ENCODE results near the gene TP73.

The TP73 gene

GRCh38 chr1:3703786-3704371 lies 51.6 kb downstream of the TP73 start:
- no peak for TF ChIP-seq ESRRG (CRISPR knock-in tag; IDR thresholded peaks at IDR 0.05)
- TF ChIP-seq, protein P1, sequence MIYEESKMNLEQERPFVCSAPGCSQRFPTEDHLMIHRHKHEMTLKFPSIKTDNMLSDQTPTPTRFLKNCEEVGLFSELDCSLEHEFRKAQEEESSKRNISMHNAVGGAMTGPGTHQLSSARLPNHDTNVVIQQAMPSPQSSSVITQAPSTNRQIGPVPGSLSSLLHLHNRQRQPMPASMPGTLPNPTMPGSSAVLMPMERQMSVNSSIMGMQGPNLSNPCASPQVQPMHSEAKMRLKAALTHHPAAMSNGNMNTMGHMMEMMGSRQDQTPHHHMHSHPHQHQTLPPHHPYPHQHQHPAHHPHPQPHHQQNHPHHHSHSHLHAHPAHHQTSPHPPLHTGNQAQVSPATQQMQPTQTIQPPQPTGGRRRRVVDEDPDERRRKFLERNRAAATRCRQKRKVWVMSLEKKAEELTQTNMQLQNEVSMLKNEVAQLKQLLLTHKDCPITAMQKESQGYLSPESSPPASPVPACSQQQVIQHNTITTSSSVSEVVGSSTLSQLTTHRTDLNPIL (CRISPR knock-in tag; IDR thresholded peaks at IDR 0.05; ENCODE audit: low read depth): no peak
- no peak for TF ChIP-seq PPARA (CRISPR knock-in tag; IDR thresholded peaks at IDR 0.05; ENCODE audit: borderline replicate concordance)
- no peak for TF ChIP-seq ISL1 (CRISPR knock-in tag; IDR thresholded peaks at IDR 0.05)
- TF ChIP-seq ZC3H10 (CRISPR knock-in tag; IDR thresholded peaks at IDR 0.05): no peak
- TF ChIP-seq, protein P2, sequence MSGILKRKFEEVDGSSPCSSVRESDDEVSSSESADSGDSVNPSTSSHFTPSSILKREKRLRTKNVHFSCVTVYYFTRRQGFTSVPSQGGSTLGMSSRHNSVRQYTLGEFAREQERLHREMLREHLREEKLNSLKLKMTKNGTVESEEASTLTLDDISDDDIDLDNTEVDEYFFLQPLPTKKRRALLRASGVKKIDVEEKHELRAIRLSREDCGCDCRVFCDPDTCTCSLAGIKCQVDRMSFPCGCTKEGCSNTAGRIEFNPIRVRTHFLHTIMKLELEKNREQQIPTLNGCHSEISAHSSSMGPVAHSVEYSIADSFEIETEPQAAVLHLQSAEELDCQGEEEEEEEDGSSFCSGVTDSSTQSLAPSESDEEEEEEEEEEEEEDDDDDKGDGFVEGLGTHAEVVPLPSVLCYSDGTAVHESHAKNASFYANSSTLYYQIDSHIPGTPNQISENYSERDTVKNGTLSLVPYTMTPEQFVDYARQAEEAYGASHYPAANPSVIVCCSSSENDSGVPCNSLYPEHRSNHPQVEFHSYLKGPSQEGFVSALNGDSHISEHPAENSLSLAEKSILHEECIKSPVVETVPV (CRISPR knock-in tag; IDR thresholded peaks at IDR 0.05): no peak
- TF ChIP-seq, protein P3, sequence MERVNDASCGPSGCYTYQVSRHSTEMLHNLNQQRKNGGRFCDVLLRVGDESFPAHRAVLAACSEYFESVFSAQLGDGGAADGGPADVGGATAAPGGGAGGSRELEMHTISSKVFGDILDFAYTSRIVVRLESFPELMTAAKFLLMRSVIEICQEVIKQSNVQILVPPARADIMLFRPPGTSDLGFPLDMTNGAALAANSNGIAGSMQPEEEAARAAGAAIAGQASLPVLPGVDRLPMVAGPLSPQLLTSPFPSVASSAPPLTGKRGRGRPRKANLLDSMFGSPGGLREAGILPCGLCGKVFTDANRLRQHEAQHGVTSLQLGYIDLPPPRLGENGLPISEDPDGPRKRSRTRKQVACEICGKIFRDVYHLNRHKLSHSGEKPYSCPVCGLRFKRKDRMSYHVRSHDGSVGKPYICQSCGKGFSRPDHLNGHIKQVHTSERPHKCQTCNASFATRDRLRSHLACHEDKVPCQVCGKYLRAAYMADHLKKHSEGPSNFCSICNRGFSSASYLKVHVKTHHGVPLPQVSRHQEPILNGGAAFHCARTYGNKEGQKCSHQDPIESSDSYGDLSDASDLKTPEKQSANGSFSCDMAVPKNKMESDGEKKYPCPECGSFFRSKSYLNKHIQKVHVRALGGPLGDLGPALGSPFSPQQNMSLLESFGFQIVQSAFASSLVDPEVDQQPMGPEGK (CRISPR knock-in tag; IDR thresholded peaks at IDR 0.05; ENCODE audit: borderline replicate concordance): no peak
- no peak for TF ChIP-seq TOX (CRISPR knock-in tag; IDR thresholded peaks at IDR 0.05; ENCODE audit: borderline replicate concordance)
- no peak for TF ChIP-seq BACH2 (CRISPR knock-in tag; IDR thresholded peaks at IDR 0.05; ENCODE audit: borderline replicate concordance)
- TF ChIP-seq ZFP3 (CRISPR knock-in tag; IDR thresholded peaks at IDR 0.05): no peak
- TF ChIP-seq ZNF565 (CRISPR knock-in tag; conservative IDR thresholded peaks at IDR 0.05; ENCODE audit: low read depth): no peak
- TF ChIP-seq RARB (CRISPR knock-in tag; IDR thresholded peaks at IDR 0.05): no peak
- no peak for TF ChIP-seq ARNTL (CRISPR knock-in tag; IDR thresholded peaks at IDR 0.05; ENCODE audit: borderline replicate concordance, low read depth)
- TF ChIP-seq, protein P4, sequence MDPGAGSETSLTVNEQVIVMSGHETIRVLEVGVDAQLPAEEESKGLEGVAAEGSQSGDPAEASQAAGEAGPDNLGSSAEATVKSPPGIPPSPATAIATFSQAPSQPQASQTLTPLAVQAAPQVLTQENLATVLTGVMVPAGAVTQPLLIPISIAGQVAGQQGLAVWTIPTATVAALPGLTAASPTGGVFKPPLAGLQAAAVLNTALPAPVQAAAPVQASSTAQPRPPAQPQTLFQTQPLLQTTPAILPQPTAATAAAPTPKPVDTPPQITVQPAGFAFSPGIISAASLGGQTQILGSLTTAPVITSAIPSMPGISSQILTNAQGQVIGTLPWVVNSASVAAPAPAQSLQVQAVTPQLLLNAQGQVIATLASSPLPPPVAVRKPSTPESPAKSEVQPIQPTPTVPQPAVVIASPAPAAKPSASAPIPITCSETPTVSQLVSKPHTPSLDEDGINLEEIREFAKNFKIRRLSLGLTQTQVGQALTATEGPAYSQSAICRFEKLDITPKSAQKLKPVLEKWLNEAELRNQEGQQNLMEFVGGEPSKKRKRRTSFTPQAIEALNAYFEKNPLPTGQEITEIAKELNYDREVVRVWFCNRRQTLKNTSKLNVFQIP (CRISPR knock-in tag; IDR thresholded peaks at IDR 0.05; ENCODE audit: borderline replicate concordance, low read depth): no peak
- no peak for TF ChIP-seq CSDC2 (CRISPR knock-in tag; IDR thresholded peaks at IDR 0.05)
- TF ChIP-seq GLIS3 (CRISPR knock-in tag; IDR thresholded peaks at IDR 0.05): no peak
- no peak for TF ChIP-seq OSR1 (CRISPR knock-in tag; IDR thresholded peaks at IDR 0.05)
- no peak for TF ChIP-seq ZNF70 (CRISPR knock-in tag; IDR thresholded peaks at IDR 0.05)
- TF ChIP-seq ZFP30 (CRISPR knock-in tag; IDR thresholded peaks at IDR 0.05): no peak
- no peak for TF ChIP-seq TCF4 (CRISPR knock-in tag; IDR thresholded peaks at IDR 0.05; ENCODE audit: borderline replicate concordance)
- no peak for ATAC-seq

GRCh38 chr1:3705341-3705950 lies 53.1 kb downstream of the TP73 start:
- no peak for ATAC-seq
- TF ChIP-seq ZC3H10 (CRISPR knock-in tag; IDR thresholded peaks at IDR 0.05) (no peak), TSHZ2 (CRISPR knock-in tag; IDR thresholded peaks at IDR 0.05) (no peak), PPARA (CRISPR knock-in tag; IDR thresholded peaks at IDR 0.05; ENCODE audit: borderline replicate concordance) (no peak), ZFP30 (CRISPR knock-in tag; IDR thresholded peaks at IDR 0.05) (no peak), ZNF565 (CRISPR knock-in tag; conservative IDR thresholded peaks at IDR 0.05; ENCODE audit: low read depth) (no peak), RARB (CRISPR knock-in tag; IDR thresholded peaks at IDR 0.05) (no peak), ISL1 (CRISPR knock-in tag; IDR thresholded peaks at IDR 0.05) (no peak), GLIS3 (CRISPR knock-in tag; IDR thresholded peaks at IDR 0.05) (no peak), TOX (CRISPR knock-in tag; IDR thresholded peaks at IDR 0.05; ENCODE audit: borderline replicate concordance) (no peak), ESRRG (CRISPR knock-in tag; IDR thresholded peaks at IDR 0.05) (no peak), ZFP3 (CRISPR knock-in tag; IDR thresholded peaks at IDR 0.05) (no peak)
- TF ChIP-seq, protein P4 (CRISPR knock-in tag; IDR thresholded peaks at IDR 0.05; ENCODE audit: borderline replicate concordance, low read depth): no peak
- TF ChIP-seq, protein P1 (CRISPR knock-in tag; IDR thresholded peaks at IDR 0.05; ENCODE audit: low read depth): no peak
- TF ChIP-seq, protein P3 (CRISPR knock-in tag; IDR thresholded peaks at IDR 0.05; ENCODE audit: borderline replicate concordance): no peak
- TF ChIP-seq, protein P2 (CRISPR knock-in tag; IDR thresholded peaks at IDR 0.05): no peak

Measured in SK-N-SH treated with all-trans-retinoic acid at 6 μM for 48 hours (cell line).